NB4 (cell line): ENCODE measurements around the gene RTP3.

Experiments
- CTCF ChIP-seq: IDR thresholded peaks from one replicate; pipeline ENCODE4 v1.5.1; 2012; ENCODE audit warnings: low read depth, low read length
- MAX ChIP-seq: IDR thresholded peaks from 2 replicates; pipeline ENCODE4 v1.6.1; 2011; ENCODE audit warnings: low read depth, low read length

- no peak for TF ChIP-seq CTCF
- no peak for TF ChIP-seq MAX
These were observed 1.2 kb downstream of the RTP3 start for GRCh38 chr3:46498916-46499519.
